OCI-LY7 (cell line): ENCODE results near the gene PLA2R1.

Experiments used
- EZH2phosphoT487 ChIP-seq: fragments of 200-600 bp; sonication (generic); IDR thresholded peaks from 2 replicates; pipeline ENCODE4 v1.6.1; 2018; ENCODE audit warnings: low read depth, borderline replicate concordance, mild to moderate bottlenecking, mixed run types, antibody characterized with exemption, low read length, moderate library complexity, mixed read lengths
- TF ChIP-seq, protein P1 (sequence below): fragments of 200-600 bp; sonication (generic); conservative IDR thresholded peaks from 2 replicates; pipeline ENCODE4 v1.5.1; 2014; ENCODE audit warnings: mild to moderate bottlenecking, antibody characterized with exemption, low read length, moderate library complexity, mixed read lengths

DNA sequence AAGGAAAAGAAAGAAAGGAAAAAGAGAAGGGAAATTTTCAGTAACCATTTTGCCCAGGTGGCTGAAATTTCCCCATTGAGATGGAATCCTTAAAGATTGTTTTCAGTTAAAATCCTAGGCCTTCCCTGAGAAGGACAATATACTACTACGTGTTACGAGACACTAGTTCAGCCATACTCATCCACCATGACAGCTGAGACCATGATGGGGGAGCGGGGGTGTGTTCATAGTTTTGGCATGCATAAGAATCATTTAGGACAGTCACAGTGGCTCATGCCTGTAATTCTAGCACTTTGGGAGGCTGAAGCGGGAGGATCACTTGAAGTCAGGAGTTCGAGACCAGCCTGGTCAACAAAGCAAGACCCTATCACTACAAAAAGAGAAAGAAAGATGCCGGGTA, 28.0 kb downstream of the PLA2R1 start:
- TF ChIP-seq, protein P1, sequence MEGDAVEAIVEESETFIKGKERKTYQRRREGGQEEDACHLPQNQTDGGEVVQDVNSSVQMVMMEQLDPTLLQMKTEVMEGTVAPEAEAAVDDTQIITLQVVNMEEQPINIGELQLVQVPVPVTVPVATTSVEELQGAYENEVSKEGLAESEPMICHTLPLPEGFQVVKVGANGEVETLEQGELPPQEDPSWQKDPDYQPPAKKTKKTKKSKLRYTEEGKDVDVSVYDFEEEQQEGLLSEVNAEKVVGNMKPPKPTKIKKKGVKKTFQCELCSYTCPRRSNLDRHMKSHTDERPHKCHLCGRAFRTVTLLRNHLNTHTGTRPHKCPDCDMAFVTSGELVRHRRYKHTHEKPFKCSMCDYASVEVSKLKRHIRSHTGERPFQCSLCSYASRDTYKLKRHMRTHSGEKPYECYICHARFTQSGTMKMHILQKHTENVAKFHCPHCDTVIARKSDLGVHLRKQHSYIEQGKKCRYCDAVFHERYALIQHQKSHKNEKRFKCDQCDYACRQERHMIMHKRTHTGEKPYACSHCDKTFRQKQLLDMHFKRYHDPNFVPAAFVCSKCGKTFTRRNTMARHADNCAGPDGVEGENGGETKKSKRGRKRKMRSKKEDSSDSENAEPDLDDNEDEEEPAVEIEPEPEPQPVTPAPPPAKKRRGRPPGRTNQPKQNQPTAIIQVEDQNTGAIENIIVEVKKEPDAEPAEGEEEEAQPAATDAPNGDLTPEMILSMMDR = no peak
- TF ChIP-seq EZH2phosphoT487 = no peak
